ENCODE results near the gene ZNF385C. TPM values are rescaled to one million over a fixed set of nuclear protein-coding genes. Genes with fewer than 3 reads are reported as not detected.

The ZNF385C gene
- total RNA-seq, 1 experiment from 2014 or later: 3.7 TPM

DNA sequence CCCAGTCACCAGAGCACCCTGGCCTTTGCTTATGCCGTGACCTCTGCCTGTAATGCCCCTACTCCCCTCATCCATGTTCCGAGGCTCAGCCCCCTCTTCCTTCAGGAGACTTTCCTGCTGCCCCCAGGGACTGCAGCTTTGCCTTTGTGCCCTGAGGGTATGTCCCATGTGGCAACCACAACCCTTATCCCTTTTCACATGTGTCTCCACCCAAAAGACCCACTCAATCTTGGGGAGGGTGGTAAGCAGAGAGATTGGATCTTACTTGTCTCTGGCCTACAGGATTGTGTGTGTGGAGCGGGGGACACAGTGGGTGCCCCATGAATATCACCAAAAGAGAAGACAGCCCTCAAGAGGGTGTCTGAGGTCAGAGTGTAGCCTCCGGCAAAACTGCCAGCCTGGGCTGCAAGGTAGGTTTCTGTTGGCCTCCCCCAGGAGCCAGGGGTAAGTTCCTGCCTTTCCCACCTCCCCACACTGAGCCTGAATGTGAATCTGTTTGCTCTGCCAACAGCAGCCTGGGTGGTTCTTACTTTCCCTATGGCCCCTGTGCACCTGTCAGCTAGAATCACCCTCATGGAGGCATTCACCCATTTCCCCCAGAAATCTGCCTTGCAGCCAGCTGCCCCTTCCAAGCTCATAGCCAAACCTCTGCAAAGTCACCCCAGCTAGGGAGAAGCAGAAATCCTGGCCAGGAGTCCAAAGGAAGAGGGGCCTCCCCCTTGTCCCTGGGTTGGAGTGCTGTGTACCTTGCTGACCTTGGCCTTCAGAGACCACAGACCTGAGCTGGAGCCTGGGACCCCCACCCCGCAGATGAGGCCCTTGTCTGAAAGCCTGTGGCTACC lies 36.4 kb downstream of the ZNF385C start:
- Mint-ChIP-seq H3K4me1 (peaks cover 22% of the 10 kb centered on the region), H3K4me3 (no peak overlapping the region), H3K36me3 (no peaks in the 10 kb centered on the region), H3K27ac (0 out of 2 replicates have a peak overlapping the region, but pooled peaks have one; percentile 49), H3K9me3 (no peaks in the 10 kb centered on the region), H3K27me3 (ENCODE audit: low read depth) (no peaks in the 10 kb centered on the region; the same call in 1 of the 2 replicates)
- ChIA-PET CTCF (interaction anchor here (0.8 to 1.8 kb wide), 4 partner anchors 10 to 42 kb away, joined by 3 to 7 read pairs (median 4); partner anchors contain the start of gene NKIRAS2), POLR2A (no interaction called here)
- no peak for DNase-seq (ENCODE audit: low spot score)
- ATAC-seq: peak; percentile 47
- TF ChIP-seq ZNF138 (CRISPR knock-in tag; conservative IDR thresholded peaks at IDR 0.05): no peak
- TF ChIP-seq, protein P1, sequence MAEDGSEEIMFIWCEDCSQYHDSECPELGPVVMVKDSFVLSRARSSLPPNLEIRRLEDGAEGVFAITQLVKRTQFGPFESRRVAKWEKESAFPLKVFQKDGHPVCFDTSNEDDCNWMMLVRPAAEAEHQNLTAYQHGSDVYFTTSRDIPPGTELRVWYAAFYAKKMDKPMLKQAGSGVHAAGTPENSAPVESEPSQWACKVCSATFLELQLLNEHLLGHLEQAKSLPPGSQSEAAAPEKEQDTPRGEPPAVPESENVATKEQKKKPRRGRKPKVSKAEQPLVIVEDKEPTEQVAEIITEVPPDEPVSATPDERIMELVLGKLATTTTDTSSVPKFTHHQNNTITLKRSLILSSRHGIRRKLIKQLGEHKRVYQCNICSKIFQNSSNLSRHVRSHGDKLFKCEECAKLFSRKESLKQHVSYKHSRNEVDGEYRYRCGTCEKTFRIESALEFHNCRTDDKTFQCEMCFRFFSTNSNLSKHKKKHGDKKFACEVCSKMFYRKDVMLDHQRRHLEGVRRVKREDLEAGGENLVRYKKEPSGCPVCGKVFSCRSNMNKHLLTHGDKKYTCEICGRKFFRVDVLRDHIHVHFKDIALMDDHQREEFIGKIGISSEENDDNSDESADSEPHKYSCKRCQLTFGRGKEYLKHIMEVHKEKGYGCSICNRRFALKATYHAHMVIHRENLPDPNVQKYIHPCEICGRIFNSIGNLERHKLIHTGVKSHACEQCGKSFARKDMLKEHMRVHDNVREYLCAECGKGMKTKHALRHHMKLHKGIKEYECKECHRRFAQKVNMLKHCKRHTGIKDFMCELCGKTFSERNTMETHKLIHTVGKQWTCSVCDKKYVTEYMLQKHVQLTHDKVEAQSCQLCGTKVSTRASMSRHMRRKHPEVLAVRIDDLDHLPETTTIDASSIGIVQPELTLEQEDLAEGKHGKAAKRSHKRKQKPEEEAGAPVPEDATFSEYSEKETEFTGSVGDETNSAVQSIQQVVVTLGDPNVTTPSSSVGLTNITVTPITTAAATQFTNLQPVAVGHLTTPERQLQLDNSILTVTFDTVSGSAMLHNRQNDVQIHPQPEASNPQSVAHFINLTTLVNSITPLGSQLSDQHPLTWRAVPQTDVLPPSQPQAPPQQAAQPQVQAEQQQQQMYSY (CRISPR knock-in tag; IDR thresholded peaks at IDR 0.05): peak; percentile 96

DNA sequence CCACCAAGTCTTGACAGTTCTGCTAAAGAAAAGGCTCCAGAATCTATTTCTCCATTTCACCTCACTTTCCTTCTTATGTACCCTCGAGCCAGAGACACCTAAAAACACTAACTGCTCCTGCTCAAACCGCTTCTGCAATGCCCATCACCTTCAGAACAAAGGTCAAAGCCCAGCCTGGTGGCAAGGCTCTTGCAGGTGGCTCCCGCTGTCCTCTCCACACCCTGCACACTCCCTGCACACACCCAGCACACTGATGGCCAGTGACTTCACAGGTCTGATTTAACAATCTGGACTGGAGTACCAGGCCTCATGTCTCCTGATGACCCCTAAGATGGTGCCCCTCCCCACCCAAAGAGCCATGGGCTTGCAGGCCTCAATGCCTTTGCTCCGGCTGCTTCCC lies 38.0 kb downstream of the ZNF385C start:
- no peak for DNase-seq (ENCODE audit: low spot score)
- peaks cover 25% of the 10 kb centered on the region for H3K4me1 Mint-ChIP-seq
- CTCF ChIA-PET: interaction anchor here (1.1 to 2.3 kb wide), 3 partner anchors 12 to 41 kb away, joined by 4 to 13 read pairs (median 6); no protein-coding TSS in a partner anchor
- no peaks in the 10 kb centered on the region for H3K9me3 Mint-ChIP-seq
- H3K36me3 Mint-ChIP-seq: no peaks in the 10 kb centered on the region
- no peak overlapping the region for H3K4me3 Mint-ChIP-seq
- no peaks in the 10 kb centered on the region; the same call in 1 of the 2 replicates for H3K27me3 Mint-ChIP-seq (ENCODE audit: low read depth)
- ATAC-seq: no peak
- H3K27ac Mint-ChIP-seq: no peak overlapping the region; the same call in 1 of the 2 replicates
- TF ChIP-seq, protein P2, sequence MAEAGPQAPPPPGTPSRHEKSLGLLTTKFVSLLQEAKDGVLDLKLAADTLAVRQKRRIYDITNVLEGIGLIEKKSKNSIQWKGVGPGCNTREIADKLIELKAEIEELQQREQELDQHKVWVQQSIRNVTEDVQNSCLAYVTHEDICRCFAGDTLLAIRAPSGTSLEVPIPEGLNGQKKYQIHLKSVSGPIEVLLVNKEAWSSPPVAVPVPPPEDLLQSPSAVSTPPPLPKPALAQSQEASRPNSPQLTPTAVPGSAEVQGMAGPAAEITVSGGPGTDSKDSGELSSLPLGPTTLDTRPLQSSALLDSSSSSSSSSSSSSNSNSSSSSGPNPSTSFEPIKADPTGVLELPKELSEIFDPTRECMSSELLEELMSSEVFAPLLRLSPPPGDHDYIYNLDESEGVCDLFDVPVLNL (CRISPR knock-in tag; IDR thresholded peaks at IDR 0.05; ENCODE audit: borderline replicate concordance, low read depth): no peak
- TF ChIP-seq, protein P3, sequence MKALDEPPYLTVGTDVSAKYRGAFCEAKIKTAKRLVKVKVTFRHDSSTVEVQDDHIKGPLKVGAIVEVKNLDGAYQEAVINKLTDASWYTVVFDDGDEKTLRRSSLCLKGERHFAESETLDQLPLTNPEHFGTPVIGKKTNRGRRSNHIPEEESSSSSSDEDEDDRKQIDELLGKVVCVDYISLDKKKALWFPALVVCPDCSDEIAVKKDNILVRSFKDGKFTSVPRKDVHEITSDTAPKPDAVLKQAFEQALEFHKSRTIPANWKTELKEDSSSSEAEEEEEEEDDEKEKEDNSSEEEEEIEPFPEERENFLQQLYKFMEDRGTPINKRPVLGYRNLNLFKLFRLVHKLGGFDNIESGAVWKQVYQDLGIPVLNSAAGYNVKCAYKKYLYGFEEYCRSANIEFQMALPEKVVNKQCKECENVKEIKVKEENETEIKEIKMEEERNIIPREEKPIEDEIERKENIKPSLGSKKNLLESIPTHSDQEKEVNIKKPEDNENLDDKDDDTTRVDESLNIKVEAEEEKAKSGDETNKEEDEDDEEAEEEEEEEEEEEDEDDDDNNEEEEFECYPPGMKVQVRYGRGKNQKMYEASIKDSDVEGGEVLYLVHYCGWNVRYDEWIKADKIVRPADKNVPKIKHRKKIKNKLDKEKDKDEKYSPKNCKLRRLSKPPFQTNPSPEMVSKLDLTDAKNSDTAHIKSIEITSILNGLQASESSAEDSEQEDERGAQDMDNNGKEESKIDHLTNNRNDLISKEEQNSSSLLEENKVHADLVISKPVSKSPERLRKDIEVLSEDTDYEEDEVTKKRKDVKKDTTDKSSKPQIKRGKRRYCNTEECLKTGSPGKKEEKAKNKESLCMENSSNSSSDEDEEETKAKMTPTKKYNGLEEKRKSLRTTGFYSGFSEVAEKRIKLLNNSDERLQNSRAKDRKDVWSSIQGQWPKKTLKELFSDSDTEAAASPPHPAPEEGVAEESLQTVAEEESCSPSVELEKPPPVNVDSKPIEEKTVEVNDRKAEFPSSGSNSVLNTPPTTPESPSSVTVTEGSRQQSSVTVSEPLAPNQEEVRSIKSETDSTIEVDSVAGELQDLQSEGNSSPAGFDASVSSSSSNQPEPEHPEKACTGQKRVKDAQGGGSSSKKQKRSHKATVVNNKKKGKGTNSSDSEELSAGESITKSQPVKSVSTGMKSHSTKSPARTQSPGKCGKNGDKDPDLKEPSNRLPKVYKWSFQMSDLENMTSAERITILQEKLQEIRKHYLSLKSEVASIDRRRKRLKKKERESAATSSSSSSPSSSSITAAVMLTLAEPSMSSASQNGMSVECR (CRISPR knock-in tag; IDR thresholded peaks at IDR 0.05; ENCODE audit: borderline replicate concordance): no peak
- TF ChIP-seq, protein P4, sequence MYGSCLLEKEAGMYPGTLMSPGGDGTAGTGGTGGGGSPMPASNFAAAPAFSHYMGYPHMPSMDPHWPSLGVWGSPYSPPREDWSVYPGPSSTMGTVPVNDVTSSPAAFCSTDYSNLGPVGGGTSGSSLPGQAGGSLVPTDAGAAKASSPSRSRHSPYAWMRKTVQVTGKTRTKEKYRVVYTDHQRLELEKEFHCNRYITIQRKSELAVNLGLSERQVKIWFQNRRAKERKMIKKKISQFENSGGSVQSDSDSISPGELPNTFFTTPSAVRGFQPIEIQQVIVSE (CRISPR knock-in tag; IDR thresholded peaks at IDR 0.05; ENCODE audit: borderline replicate concordance): no peak
- no peak for TF ChIP-seq RORB (CRISPR knock-in tag; IDR thresholded peaks at IDR 0.05)
- TF ChIP-seq TEAD4 (CRISPR knock-in tag; IDR thresholded peaks at IDR 0.05): no peak
- no peak for TF ChIP-seq EMX1 (CRISPR knock-in tag; IDR thresholded peaks at IDR 0.05)
- no peak for TF ChIP-seq NR1H2 (CRISPR knock-in tag; IDR thresholded peaks at IDR 0.05)
- no peak for TF ChIP-seq SOX15 (CRISPR knock-in tag; IDR thresholded peaks at IDR 0.05)
- TF ChIP-seq ESRRA (CRISPR knock-in tag; IDR thresholded peaks at IDR 0.05; ENCODE audit: borderline replicate concordance): no peak
- TF ChIP-seq NFATC4 (CRISPR knock-in tag; IDR thresholded peaks at IDR 0.05): no peak
- no peak for TF ChIP-seq MXD4 (CRISPR knock-in tag; IDR thresholded peaks at IDR 0.05; ENCODE audit: borderline replicate concordance)
- TF ChIP-seq ZBTB21 (CRISPR knock-in tag; IDR thresholded peaks at IDR 0.05; ENCODE audit: borderline replicate concordance): no peak
- no peak for TF ChIP-seq ZNF121 (CRISPR knock-in tag; IDR thresholded peaks at IDR 0.05)
- no peak for TF ChIP-seq ETV6 (CRISPR knock-in tag; IDR thresholded peaks at IDR 0.05)
- no peak for TF ChIP-seq JAZF1 (CRISPR knock-in tag; IDR thresholded peaks at IDR 0.05)
- TF ChIP-seq PRRX2 (CRISPR knock-in tag; IDR thresholded peaks at IDR 0.05): no peak
- TF ChIP-seq, protein P5, sequence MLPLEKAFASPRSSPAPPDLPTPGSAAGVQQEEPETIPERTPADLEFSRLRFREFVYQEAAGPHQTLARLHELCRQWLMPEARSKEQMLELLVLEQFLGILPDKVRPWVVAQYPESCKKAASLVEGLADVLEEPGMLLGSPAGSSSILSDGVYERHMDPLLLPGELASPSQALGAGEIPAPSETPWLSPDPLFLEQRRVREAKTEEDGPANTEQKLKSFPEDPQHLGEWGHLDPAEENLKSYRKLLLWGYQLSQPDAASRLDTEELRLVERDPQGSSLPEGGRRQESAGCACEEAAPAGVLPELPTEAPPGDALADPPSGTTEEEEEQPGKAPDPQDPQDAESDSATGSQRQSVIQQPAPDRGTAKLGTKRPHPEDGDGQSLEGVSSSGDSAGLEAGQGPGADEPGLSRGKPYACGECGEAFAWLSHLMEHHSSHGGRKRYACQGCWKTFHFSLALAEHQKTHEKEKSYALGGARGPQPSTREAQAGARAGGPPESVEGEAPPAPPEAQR (CRISPR knock-in tag; IDR thresholded peaks at IDR 0.05): no peak
- no peak for TF ChIP-seq GRHL2 (CRISPR knock-in tag; IDR thresholded peaks at IDR 0.05; ENCODE audit: insufficient replicate concordance, severe bottlenecking)
- no peak for TF ChIP-seq ZNF219 (CRISPR knock-in tag; IDR thresholded peaks at IDR 0.05; ENCODE audit: borderline replicate concordance)
- POLR2A ChIA-PET: no interaction called here
